Subcutaneous adipose tissue (tissue), 4 donors: ENCODE results near the gene MYO7B. TPM values are rescaled to one million over a fixed set of nuclear protein-coding genes. Genes with fewer than 3 reads are reported as not detected.

Source experiments
- total RNA-seq, 4 donors: library from RNA; depleted of rRNA; stranded (reverse); fragments of >200 nt; gene quantifications; one replicate each; pipeline ENCODE4 v1.1.0, GENCODE V29; 2016
- TF ChIP-seq, protein P1 (sequence below): fragments of 450-650 bp; IDR thresholded peaks from one replicate; pipeline ENCODE4 v1.5.1; 2016; ENCODE audit warnings: low read depth, mild to moderate bottlenecking, control low read depth, antibody characterized with exemption, moderate library complexity

MYO7B gene
- total RNA-seq, 4 donors from 2014 or later, result 0.49 to 0.57 (median 0.51) TPM; not detected in 1

- TF ChIP-seq, protein P1, sequence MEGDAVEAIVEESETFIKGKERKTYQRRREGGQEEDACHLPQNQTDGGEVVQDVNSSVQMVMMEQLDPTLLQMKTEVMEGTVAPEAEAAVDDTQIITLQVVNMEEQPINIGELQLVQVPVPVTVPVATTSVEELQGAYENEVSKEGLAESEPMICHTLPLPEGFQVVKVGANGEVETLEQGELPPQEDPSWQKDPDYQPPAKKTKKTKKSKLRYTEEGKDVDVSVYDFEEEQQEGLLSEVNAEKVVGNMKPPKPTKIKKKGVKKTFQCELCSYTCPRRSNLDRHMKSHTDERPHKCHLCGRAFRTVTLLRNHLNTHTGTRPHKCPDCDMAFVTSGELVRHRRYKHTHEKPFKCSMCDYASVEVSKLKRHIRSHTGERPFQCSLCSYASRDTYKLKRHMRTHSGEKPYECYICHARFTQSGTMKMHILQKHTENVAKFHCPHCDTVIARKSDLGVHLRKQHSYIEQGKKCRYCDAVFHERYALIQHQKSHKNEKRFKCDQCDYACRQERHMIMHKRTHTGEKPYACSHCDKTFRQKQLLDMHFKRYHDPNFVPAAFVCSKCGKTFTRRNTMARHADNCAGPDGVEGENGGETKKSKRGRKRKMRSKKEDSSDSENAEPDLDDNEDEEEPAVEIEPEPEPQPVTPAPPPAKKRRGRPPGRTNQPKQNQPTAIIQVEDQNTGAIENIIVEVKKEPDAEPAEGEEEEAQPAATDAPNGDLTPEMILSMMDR, result no peak
These were observed 96.1 kb downstream of the MYO7B start for GRCh38 chr2:127631541-127631996.

DNA sequence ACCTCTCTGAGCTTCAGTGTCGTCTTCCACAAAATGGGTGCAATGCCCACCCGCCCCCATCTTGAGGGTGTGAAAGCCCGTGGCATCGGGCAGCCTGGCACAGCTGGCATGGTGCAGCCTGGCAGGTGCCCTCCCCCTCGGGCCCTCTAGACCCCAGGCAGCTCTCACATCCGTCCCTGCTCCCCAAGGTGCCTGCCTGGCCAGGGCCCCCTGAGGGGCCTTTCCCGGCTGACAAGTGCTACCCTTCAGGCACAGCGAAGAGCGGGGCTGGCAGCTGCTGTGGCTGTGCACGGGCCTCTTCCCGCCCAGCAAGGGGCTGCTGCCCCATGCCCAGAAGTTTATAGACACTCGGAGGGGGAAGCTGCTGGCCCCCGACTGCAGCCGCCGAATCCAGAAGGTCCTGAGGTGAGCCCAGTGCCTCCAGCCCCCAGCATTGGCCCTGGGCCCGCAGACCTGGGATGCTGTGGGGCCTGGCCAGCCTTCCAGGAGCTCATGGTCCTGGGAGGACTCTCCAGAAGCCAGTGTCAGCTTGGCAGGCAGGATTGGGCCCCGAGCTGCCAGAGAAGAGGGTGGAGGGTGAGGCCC is 96.6 kb downstream of the MYO7B start:
- TF ChIP-seq, protein P1, result no peak

- TF ChIP-seq, protein P1, result no peak
These were observed 97.4 kb downstream of the MYO7B start for GRCh38 chr2:127632592-127633489.

GRCh38 chr2:127633556-127634065 is 98.1 kb downstream of the MYO7B start:
- TF ChIP-seq, protein P1, result no peak

- TF ChIP-seq, protein P1, result no peak
These were observed 98.7 kb downstream of the MYO7B start for GRCh38 chr2:127634066-127634617.

- TF ChIP-seq, protein P1, result no peak
These were observed 99.3 kb downstream of the MYO7B start for GRCh38 chr2:127634626-127635379.
